K562 treated with DMSO at 1 percent for 48 hours (cell line): ENCODE results near the gene CHGA. TPM values are rescaled to one million over a fixed set of nuclear protein-coding genes. Genes with fewer than 3 reads are reported as not detected.

ENCODE experiments used
- total RNA-seq: library from RNA; unstranded; fragments of 300-600 nt; gene quantifications from 2 replicates; pipeline ENCODE4 v1.2.3, GENCODE V29; 2022; ENCODE audit warnings: low replicate concordance; ENCODE audit errors: extremely low read depth

CHGA gene
- total RNA-seq = not detected in 2 replicates

GRCh38 chr14:92922883-92923743, at the start of gene CHGA:
Gene CHGA, plus strand, starts transcription at chr14:92923150. Its CDS starts 210 bp downstream, at chr14:92923360.

Other genes starting within 250 kb of the CHGA start
- gene LGMN, start 174.5 kb upstream of the CHGA start, total RNA-seq = not detected in 2 replicates
- gene GOLGA5, start 128.8 kb upstream of the CHGA start, total RNA-seq = not detected in 2 replicates
- gene ITPK1, start 192.8 kb downstream of the CHGA start, total RNA-seq = not detected in 2 replicates